Gastrocnemius medialis (tissue), 4 donors: ENCODE results near the gene PTPN22.

Experiments used
- POLR2A ChIP-seq, 2 donors: fragments of 450-650 bp; IDR thresholded peaks; one replicate each; pipeline ENCODE4 v1.6.1; 2017; ENCODE audit warnings: antibody characterized with exemption in 2 of 2, mild to moderate bottlenecking in 2 of 2, moderate library complexity in 2 of 2
- TF ChIP-seq, protein P1 (sequence below), 5 experiments: fragments of 450-650 bp in 3 of 5; fragments of 200-600 bp in 2 of 5; sonication (generic) in 2 of 5; IDR thresholded peaks in 4 of 5; conservative IDR thresholded peaks in 1 of 5; 1 replicate in 4 of 5; 2 replicates in 1 of 5; pipeline ENCODE4 v1.5.1; 2016 to 2019; ENCODE audit warnings: antibody characterized with exemption in 5 of 5, mild to moderate bottlenecking in 3 of 5, moderate library complexity in 3 of 5

GRCh38 chr1:113808450-113809195 lies 62.9 kb downstream of the PTPN22 start:
- TF ChIP-seq POLR2A (IDR thresholded peaks at IDR 0.05) = no peak
- TF ChIP-seq, protein P1, sequence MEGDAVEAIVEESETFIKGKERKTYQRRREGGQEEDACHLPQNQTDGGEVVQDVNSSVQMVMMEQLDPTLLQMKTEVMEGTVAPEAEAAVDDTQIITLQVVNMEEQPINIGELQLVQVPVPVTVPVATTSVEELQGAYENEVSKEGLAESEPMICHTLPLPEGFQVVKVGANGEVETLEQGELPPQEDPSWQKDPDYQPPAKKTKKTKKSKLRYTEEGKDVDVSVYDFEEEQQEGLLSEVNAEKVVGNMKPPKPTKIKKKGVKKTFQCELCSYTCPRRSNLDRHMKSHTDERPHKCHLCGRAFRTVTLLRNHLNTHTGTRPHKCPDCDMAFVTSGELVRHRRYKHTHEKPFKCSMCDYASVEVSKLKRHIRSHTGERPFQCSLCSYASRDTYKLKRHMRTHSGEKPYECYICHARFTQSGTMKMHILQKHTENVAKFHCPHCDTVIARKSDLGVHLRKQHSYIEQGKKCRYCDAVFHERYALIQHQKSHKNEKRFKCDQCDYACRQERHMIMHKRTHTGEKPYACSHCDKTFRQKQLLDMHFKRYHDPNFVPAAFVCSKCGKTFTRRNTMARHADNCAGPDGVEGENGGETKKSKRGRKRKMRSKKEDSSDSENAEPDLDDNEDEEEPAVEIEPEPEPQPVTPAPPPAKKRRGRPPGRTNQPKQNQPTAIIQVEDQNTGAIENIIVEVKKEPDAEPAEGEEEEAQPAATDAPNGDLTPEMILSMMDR (IDR thresholded peaks at IDR 0.05 in 4 of 5, conservative IDR thresholded peaks at IDR 0.05 in 1 of 5) = no peak
